CD4-positive, alpha-beta T cell treated with Interleukin-17A for 4 hours (primary cell): ENCODE data around the gene RSPH10B2.
A peak's percentile ranks its signal among the peaks of the same experiment; 100 is the strongest.
"Not testable (repeated sequence)": the region's sequence is repeated elsewhere in the genome, so short reads cannot be mapped to it uniquely, and the experiment has no call there.

Experiments used
- DNase-seq: peaks from one replicate; pipeline ENCODE4 v3.0.0-alpha.2; 2020; ENCODE audit warnings: mixed read lengths

Gene RSPH10B2

GRCh38 chr7:6792113-6792872 is 38.4 kb downstream of the RSPH10B2 start:
- DNase-seq, result not testable (repeated sequence)

- DNase-seq, result not testable (repeated sequence)
Measured at GRCh38 chr7:6794276-6794675, 40.4 kb downstream of the RSPH10B2 start.

GRCh38 chr7:6797218-6797617 is 43.3 kb downstream of the RSPH10B2 start:
- DNase-seq, result not testable (repeated sequence)

GRCh38 chr7:6798047-6798446 is 44.1 kb downstream of the RSPH10B2 start:
- DNase-seq, result not testable (repeated sequence)

- not testable (repeated sequence) for DNase-seq
Measured at GRCh38 chr7:6799887-6800286, 46.0 kb downstream of the RSPH10B2 start.

GRCh38 chr7:6800331-6800730 is 46.4 kb downstream of the RSPH10B2 start:
- DNase-seq, result not testable (repeated sequence)

- not testable (repeated sequence) for DNase-seq
Measured at GRCh38 chr7:6807393-6807918, 53.6 kb downstream of the RSPH10B2 start.

GRCh38 chr7:6807959-6808358 is 54.1 kb downstream of the RSPH10B2 start:
- not testable (repeated sequence) for DNase-seq

- not testable (repeated sequence) for DNase-seq
Measured at GRCh38 chr7:6813011-6813410, 59.1 kb downstream of the RSPH10B2 start.

- not testable (repeated sequence) for DNase-seq
Measured at GRCh38 chr7:6815470-6815869, 61.6 kb downstream of the RSPH10B2 start.

GRCh38 chr7:6821622-6822021 is 67.7 kb downstream of the RSPH10B2 start:
- DNase-seq, result not testable (repeated sequence)

- not testable (repeated sequence) for DNase-seq
Measured at GRCh38 chr7:6825236-6826125, 71.6 kb downstream of the RSPH10B2 start.

GRCh38 chr7:6826151-6826550 is 72.2 kb downstream of the RSPH10B2 start, which contains the start of gene CCZ1B:
CCZ1B (minus strand) TSS chr7:6826275; CDS start chr7:6826197, 78 bp downstream.
- DNase-seq, result peak; percentile 90

GRCh38 chr7:6827180-6827579 is 73.3 kb downstream of the RSPH10B2 start:
- not testable (repeated sequence) for DNase-seq

- not testable (repeated sequence) for DNase-seq
Measured at GRCh38 chr7:6829616-6830015, 75.7 kb downstream of the RSPH10B2 start.

GRCh38 chr7:6830026-6830425 is 76.1 kb downstream of the RSPH10B2 start:
- DNase-seq, result not testable (repeated sequence)

- DNase-seq, result no peak
Measured at GRCh38 chr7:6831018-6831725, 77.3 kb downstream of the RSPH10B2 start.

GRCh38 chr7:6833636-6834035 is 79.7 kb downstream of the RSPH10B2 start:
- no peak for DNase-seq

GRCh38 chr7:6835521-6835920 is 81.6 kb downstream of the RSPH10B2 start:
- not testable (repeated sequence) for DNase-seq

- not testable (repeated sequence) for DNase-seq
Measured at GRCh38 chr7:6837081-6837480, 83.2 kb downstream of the RSPH10B2 start.

GRCh38 chr7:6842278-6842921 is 88.5 kb downstream of the RSPH10B2 start:
- not testable (repeated sequence) for DNase-seq

- DNase-seq, result not testable (repeated sequence)
Measured at GRCh38 chr7:6843092-6843491, 89.2 kb downstream of the RSPH10B2 start.
